Ovary (tissue), 3 donors: Measurements from ENCODE around the gene KDSR.

Experiments
- EP300 ChIP-seq: sonication (generic); formaldehyde crosslinking; IDR thresholded peaks from one replicate; pipeline ENCODE4 v1.6.1; 2017; ENCODE audit warnings: antibody characterized with exemption
- TF ChIP-seq, protein P1 (sequence below), 3 donors: fragments of 450-650 bp in 2 of 3; fragments of 200-600 bp in 1 of 3; IDR thresholded peaks; one replicate each; pipeline versions ENCODE4 v1.5.1 to v1.8.0; 2016 to 2022; ENCODE audit warnings: antibody characterized with exemption in 3 of 3, mild to moderate bottlenecking in 1 of 3
- donor health status: DM: no; HTN: no; CAD: no.

DNA sequence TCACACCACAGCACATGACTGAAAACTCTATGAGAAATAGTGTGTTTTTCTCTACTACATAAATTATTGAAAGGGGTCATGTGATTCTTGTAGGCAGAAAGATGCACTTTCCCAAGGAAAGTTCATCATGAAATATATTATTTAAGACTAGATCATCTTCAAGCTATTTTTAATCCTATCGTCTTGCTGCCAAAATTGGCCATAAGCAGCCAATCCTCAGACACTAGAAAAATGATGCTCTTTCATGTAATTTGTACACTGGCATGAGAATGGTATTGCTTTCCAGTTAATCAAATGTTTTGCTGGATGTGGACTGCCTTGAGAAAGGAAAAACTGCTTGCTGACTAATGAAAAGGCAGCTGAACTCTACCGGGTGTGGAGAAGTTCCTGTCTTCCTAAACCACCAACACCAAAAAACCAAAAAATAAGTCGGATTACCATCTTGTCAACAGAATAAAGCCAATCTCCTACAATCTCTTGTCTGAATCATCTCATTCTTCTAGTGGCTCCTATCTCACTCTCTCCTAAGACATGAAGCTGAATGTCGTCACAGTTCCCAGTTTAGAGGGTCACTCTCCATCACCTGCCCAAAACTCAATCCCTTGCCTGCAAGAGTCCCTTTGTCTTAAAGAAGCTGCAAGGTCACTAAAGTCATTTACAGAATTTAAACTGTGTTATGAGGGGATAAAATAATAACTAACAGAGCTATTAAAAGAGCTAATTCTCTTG is 52.8 kb downstream of the KDSR start:
- TF ChIP-seq EP300, result no peak
- TF ChIP-seq, protein P1, sequence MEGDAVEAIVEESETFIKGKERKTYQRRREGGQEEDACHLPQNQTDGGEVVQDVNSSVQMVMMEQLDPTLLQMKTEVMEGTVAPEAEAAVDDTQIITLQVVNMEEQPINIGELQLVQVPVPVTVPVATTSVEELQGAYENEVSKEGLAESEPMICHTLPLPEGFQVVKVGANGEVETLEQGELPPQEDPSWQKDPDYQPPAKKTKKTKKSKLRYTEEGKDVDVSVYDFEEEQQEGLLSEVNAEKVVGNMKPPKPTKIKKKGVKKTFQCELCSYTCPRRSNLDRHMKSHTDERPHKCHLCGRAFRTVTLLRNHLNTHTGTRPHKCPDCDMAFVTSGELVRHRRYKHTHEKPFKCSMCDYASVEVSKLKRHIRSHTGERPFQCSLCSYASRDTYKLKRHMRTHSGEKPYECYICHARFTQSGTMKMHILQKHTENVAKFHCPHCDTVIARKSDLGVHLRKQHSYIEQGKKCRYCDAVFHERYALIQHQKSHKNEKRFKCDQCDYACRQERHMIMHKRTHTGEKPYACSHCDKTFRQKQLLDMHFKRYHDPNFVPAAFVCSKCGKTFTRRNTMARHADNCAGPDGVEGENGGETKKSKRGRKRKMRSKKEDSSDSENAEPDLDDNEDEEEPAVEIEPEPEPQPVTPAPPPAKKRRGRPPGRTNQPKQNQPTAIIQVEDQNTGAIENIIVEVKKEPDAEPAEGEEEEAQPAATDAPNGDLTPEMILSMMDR (IDR thresholded peaks at IDR 0.05), result no peak
